Retinal pigment epithelial cell (primary cell): Measurements from ENCODE around the gene ACOT7.
"Not testable (repeated sequence)": the region's sequence is repeated elsewhere in the genome, so short reads cannot be mapped to it uniquely, and the experiment has no call there.

ENCODE experiments used
- DNase-seq: peaks from one replicate; pipeline ENCODE4 v3.0.0-alpha.2; 2010; ENCODE audit warnings: low read depth
- H3K4me3 ChIP-seq: 2 replicates; pipeline ENCODE4 v1.5.1; 2011; ENCODE audit warnings: mild to moderate bottlenecking, low read length, control low read depth, moderate library complexity
- TF ChIP-seq, protein P1 (sequence below): conservative IDR thresholded peaks from 2 replicates; pipeline ENCODE4 v1.5.1; 2011; ENCODE audit warnings: low read depth, low read length, control low read depth, inconsistent platforms

The ACOT7 gene

DNA sequence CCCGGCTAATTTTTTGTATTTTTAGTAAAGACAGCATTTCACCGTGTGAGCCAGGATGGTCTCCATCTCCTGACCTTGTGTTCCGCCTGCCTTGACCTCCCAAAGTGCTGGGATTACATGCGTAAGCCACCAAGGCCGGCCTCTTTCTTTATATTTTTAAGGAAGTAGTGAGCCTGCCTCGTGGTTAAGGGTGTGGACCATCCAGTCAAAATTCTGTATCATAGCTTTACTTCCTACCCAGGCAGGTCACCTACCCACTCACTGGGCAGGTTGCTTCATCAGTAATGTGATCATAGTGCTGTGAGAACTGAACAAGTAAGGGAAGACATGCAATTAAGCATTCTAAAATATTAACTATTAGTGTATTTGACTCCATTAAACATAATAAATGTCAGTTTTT, 8.1 kb upstream of the ACOT7 start:
- TF ChIP-seq, protein P1, sequence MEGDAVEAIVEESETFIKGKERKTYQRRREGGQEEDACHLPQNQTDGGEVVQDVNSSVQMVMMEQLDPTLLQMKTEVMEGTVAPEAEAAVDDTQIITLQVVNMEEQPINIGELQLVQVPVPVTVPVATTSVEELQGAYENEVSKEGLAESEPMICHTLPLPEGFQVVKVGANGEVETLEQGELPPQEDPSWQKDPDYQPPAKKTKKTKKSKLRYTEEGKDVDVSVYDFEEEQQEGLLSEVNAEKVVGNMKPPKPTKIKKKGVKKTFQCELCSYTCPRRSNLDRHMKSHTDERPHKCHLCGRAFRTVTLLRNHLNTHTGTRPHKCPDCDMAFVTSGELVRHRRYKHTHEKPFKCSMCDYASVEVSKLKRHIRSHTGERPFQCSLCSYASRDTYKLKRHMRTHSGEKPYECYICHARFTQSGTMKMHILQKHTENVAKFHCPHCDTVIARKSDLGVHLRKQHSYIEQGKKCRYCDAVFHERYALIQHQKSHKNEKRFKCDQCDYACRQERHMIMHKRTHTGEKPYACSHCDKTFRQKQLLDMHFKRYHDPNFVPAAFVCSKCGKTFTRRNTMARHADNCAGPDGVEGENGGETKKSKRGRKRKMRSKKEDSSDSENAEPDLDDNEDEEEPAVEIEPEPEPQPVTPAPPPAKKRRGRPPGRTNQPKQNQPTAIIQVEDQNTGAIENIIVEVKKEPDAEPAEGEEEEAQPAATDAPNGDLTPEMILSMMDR: no peak
- no peak overlapping the region for H3K4me3 ChIP-seq
- no peak for DNase-seq

GRCh38 chr1:6399294-6399693, 5.7 kb upstream of the ACOT7 start:
- TF ChIP-seq, protein P1: no peak
- DNase-seq: no peak
- H3K4me3 ChIP-seq: no peak overlapping the region

- no peak overlapping the region for H3K4me3 ChIP-seq
- no peak for DNase-seq
Observed at GRCh38 chr1:6397844-6398441, 4.4 kb upstream of the ACOT7 start.

GRCh38 chr1:6396998-6397397, 3.4 kb upstream of the ACOT7 start:
- no peak overlapping the region for H3K4me3 ChIP-seq
- no peak for DNase-seq
- TF ChIP-seq, protein P1: peak; percentile 12

More at GRCh38 chr1:6397844-6398441, 4.4 kb upstream of the ACOT7 start:
- TF ChIP-seq, protein P1: no peak

DNA sequence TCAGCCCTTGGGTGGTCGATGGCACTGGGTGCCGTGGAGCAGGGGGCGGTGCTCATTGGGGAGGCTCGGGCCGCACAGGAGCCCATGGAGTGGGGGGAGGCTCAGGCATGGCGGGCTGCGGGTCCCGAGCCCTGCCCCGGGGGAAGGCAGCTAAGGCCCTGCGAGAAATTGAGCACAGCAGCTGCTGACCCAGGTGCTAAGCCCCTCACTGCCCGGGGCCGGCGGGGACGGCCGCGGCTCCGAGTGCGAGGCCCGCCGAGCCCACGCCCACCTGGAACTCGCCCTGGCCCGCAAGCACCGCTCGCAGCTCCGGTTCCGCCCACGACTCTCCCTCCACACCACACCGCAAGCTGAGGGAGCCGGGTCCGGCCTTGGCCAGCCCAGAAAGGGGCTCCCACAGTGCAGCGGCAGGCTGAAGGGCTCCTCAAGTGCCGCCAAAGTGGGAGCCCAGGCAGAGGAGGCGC, 2.2 kb upstream of the ACOT7 start:
- not testable (repeated sequence) for DNase-seq, H3K4me3 ChIP-seq

DNA sequence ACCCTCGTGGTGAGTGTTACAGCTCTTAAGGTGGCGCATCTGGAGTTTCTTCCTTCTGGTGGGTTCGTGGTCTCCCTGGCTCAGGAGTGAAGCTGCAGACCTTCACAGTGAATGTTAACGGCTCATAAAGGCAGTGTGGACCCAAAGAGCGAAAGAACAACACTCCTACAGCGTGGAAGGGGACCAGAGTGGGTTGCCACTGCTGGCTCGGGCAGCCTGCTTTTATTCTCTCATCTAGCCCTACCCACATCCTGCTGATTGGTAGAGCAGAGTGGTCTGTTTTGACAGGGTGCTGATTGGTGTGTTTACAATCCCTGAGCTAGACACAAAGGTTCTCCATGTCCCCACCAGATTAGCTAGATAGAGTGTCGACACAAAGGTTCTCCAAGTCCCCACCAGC, 1.6 kb upstream of the ACOT7 start:
- H3K4me3 ChIP-seq, DNase-seq: not testable (repeated sequence)

DNA sequence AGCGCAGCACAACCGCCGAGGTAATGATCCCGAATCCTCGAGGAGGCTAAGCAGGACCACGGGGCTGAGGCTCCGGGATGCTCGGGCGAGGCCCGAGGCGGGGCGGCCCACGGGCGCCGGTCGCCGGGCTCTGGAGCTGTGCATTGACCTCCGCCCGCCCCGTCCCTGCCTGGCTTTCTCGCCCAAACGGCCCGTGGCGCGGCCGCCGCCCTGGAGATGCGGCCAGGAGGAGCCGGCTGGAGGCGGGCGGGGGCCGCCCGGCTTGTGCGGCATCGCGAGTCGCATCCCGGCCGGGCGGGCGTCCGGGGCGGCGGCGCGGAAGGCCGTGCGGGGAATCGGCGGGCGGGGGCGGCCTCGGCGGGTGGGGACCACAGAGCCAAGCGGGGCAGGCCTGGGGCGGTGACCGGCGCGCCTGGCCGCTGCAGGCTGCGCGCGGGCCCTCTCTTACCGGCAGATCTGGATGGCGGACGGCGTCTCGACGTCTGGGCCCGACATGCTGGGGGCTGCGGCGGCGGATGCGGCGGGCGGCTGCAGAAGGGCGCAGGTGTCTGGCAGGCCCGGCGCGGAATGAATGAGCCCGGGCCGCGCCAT, 663 bp downstream of the ACOT7 start:
- TF ChIP-seq, protein P1: no peak
- H3K4me3 ChIP-seq: peak overlapping the region; percentile 44
- no peak for DNase-seq

DNA sequence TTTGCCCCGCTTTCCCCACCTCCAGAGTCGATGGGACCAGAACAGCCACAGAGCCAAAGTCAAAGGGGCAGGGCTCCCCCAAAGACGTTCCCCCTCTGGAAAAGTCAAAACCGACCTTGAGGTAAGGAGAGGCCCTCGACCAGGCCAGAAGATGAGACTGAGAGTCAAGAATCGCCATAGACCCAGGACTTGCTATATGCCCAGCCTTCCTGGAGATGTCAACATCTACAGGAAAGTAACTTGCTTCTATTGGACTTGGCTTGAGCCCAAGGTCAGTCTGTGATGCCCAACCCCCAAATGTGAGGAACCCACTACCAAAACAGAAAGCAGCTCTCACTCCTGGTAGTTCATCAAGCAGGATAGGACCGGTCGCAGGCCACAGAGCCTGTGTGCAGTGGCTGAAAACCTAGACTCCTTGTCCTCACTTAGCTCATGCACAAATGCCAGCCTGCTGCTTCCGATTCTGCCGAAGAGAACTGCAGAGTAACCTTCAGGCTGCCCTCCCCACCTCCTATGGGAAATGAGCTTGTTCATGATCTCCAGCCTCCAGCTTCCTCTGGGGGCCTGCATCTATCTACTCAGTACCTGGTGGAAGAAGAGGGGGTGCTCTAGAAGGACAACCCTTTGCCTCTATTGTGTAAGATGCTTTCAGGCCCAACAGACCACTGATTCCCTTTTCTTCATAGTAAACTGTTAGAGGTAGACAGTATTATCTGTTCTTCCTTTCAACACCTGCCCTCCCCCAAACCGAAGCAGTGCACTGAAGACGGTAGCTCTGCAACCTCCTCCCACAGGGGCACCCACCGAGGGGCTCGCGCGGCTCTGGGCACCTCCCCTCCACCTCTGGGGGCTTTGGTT, 1.4 kb downstream of the ACOT7 start:
- TF ChIP-seq, protein P1: no peak
- peak overlapping the region; percentile 44 for H3K4me3 ChIP-seq
- no peak for DNase-seq
